HG03432 (cell line): ENCODE measurements around the gene ANK2.
A peak's percentile ranks its signal among the peaks of the same experiment; 100 is the strongest.
"Not testable (repeated sequence)": the region's sequence is repeated elsewhere in the genome, so short reads cannot be mapped to it uniquely, and the experiment has no call there.

Experiments
- ATAC-seq: cut with Tn5 transposase; IDR thresholded peaks from one replicate; pipeline ENCODE4 v1.9.1; 2021; ENCODE audit warnings: mild to moderate bottlenecking, moderate library complexity; ENCODE audit not compliant: unreplicated experiment

The ANK2 gene

GRCh38 chr4:113051361-113051760, 1.9 kb downstream of the ANK2 start:
- ATAC-seq, result no peak

DNA sequence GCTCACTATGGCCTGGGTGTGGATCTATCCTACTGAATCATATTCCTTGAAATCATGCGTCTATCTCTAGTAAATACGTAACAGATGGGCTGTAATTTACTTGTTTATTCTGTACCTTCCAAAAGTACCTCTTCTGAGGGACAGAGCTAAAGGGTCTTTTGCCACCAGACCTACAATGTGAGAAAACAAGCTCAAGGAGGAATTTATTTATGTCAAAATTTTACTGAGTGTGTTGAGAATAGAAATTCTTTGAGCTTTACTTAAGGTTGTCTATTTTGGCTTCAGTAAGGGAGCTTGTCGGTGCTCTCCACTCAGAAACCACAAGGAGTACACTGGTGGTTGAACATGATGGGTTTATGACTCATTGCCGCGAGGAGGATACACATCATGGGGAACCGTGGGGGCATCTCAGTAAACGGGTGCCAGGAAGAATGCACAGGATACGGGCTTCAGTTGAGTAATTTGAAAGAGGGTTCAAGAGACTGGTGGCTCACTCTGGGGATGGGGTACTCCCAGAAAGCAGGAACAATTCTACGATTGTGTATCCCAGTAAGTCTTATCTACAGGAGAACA, 3.0 kb downstream of the ANK2 start:
- ATAC-seq, result peak; percentile 87

DNA sequence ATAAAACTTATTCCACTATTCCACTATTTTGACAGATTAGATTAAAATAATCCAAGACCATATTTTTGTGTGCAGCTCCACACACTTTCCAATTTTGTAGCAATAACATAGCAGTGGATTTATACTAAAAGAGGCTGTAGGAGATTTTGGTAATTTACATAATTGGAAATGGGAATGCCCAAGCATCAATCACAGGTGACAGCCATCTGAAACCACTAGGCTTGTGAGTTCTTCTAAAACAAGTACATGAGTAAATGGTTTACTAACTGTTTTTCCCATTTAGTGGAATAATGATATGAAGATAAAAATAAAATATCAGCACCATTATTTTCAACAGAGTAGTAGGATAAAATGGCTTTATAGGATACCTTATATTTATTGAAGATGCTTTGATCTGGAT, 4.4 kb downstream of the ANK2 start:
- ATAC-seq, result no peak

DNA sequence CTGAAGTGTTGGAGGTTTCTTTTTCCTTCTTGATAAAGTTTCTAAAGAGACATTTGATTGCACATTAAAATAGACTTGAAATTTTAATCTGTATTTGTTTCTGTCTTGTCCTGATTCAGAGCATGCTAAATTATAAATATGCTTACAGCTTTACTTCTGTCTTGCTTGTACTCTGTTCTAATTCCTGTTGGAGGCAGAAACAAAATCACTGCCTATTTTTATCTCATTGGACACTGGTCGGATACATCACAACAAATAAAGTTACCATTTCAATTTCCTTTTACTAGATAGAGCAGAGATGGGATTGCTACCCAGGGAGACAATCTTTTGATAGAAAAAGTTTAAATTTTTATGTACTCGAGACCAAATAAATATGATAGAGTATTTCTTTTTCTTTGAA, 6.9 kb downstream of the ANK2 start:
- ATAC-seq, result no peak

GRCh38 chr4:113057891-113058290, 8.4 kb downstream of the ANK2 start:
- peak; percentile 49 for ATAC-seq

GRCh38 chr4:113059449-113060182, 10.2 kb downstream of the ANK2 start:
- no peak for ATAC-seq

- ATAC-seq, result no peak
Measured at GRCh38 chr4:113060853-113061252, 11.4 kb downstream of the ANK2 start.

DNA sequence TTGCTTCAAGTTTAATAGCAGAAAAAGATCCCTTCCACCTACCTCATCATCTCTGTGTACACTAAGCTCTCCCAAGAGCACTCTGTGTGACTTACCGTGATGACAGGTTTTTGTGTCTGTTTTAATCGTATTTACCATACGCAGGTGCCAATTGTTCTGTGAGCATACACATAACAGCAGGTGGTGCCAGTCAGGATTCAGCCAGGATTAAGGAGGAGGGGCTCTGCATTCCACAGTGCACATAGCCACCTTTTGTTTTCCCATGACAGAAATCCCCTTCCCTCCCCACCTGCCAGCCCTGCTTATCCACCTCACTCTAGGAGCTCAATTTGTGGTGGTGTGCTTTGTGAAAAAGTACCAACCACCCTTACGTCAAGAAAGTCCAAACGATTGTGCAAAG, 14.8 kb downstream of the ANK2 start:
- ATAC-seq, result no peak

GRCh38 chr4:113065629-113066028, 16.2 kb downstream of the ANK2 start:
- no peak for ATAC-seq

DNA sequence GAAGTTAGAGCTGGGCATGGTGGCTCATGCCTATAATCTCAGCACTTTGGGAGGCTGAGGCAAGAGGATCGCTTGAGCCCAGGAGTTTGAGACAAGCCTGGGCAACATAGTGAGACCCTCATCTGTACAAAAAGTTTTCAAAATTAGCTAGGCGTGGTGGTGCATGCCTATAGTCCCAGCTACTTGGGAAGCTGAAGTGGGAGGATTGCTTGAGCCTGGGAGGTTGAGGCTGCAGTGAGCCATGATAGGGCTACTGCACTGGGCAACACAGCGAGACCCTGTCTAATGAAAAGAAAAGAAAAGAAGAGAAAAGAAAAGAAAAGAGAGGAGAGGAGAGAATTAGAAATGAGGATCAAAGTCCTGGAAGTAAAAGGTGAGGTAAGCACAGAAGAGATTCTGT, 19.3 kb downstream of the ANK2 start:
- not testable (repeated sequence) for ATAC-seq

DNA sequence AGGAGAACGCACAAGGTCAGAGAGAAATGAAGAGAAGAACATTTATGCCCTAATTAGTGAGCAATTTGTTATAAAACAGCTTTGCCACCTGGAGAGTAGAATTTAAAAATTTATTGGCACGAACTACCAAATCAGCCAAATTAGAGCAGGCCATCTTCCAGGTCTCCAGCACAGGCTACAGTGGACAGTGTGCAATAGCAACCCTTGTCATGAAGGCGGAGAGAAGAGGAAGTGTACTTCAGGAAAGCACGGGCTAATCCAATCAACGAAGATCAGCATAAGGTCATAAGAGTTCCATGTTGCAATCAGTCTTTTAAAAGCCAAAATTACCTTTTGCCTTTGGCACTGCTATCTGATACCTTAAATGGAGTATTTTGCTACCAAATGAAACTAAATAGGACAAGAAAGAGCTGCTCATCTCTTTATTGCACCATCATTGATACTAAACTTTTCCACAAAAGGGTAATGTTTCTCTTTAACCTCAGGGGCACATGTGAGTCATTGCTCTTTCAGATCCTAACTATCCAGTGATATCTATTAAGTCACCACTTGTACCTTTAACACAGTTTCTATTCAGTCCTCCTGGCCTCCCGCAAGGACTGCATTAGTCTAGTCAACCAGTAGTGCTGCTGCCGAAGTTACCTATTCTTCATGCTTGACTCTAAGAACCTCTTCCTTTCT, 19.9 kb downstream of the ANK2 start:
- ATAC-seq, result no peak

GRCh38 chr4:113070755-113071154, 21.3 kb downstream of the ANK2 start:
- ATAC-seq, result no peak

DNA sequence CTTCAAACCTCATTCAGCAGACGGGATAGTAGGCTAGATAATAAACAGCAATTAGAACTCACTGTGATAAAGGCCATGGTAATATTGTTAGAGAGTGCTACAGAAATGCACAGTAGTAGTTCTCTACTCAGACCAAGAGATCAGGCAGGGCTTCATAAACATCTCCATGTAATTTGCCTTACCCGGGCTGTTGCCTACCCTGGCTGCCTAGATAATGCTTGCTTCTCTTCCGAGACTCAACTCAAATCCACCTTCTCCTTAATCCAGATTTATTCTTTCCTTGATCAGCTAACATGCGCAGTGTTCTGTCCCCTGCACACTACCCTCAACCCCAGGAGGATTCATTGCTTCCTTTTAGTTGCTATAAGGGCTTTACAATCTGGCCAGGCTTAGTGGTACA, 21.8 kb downstream of the ANK2 start:
- ATAC-seq, result no peak

DNA sequence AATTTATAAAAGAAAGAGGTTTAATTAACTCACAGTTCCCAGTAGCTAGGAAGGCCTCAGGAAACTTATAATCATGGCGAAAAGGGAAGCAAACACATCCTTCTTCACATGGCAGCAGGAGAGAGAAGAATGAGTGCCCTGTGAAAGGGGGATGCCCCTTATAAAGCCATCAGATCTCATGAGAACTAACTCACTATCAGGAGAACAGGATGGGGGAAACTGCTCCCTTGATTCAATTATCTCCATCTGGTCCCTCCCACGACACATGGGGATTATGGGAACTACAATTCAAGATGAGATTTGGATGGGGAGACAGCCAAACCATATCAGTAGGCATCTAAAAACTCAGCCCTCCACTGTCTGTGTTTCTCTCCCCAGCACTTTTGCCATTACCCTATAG, 22.4 kb downstream of the ANK2 start:
- ATAC-seq, result no peak

GRCh38 chr4:113073451-113074005, 24.1 kb downstream of the ANK2 start:
- no peak for ATAC-seq

DNA sequence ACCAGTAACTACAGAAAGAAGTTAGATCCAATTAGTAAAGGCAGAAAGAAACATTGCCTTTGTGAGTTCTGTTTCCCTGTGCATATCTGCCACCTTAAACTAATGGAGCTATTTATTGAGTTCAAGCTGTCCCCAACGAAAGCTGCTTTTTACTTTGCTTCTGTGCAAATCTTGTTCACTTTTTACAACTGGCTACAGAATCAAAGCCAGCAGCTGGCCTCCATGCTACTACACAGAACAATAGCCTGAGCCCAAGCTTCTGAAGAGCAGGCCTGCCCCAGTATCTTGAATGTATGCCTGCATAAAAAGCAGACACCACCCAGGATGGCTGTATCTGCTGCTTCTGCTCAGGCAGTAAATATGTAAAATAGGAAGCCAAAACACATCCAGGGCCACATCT, 28.1 kb downstream of the ANK2 start:
- ATAC-seq, result no peak

GRCh38 chr4:113078066-113078465, 28.6 kb downstream of the ANK2 start:
- ATAC-seq, result no peak

DNA sequence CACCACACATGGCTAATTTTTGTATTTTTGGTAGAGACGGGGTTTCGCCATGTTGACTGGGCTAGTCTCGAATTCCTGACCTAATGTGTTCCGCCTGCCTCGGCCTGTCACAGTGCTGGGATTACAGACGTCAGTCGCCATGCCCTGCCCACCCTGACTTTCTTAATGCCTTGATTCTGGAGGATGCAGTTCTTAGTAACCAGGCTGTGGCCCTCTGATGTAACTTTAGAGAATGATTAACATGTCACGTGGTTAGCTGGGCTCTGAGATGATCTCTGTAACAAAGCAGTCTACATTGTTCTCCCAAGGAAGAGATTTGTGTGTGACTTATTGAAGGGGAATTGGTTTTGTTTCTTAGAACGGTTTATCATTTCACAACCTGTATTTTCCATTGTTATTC, 30.6 kb downstream of the ANK2 start:
- peak; percentile 72 for ATAC-seq

DNA sequence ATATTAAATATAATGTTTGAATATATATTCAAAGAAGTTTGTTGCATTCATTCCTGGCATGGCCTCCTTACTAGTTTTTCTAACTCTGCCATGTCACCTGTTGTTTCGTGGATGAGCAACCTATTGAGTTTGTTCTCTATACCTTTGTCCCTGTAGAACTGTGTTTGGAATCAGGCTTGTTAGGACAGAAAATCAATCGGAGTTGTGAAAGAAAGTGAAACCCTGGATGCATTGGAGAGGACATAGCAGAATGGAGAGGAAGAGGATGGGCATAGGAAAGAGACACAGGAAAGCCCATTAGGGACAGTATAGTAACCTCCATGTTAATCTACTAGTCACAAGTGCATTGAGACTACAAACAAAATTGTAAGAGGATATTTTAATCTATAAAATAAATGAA, 31.2 kb downstream of the ANK2 start:
- no peak for ATAC-seq

DNA sequence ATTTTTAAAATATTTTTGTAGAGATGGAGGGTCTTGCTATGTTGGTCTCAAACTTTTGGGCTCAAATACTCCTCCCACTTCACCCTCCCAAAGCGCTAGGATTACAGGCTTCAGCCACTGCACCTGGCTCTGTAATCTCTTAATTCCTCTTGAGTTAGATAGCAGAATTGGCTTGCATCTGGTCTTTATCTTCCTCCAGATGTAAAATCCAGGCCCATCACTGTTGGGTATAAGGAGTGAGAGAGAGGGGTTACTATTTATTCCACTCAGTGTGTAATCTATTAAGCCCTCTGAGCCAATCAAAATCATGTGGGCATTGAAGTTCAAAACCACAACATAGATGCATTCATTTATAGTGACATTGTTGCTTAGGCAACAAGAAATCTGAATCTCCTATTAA, 33.9 kb downstream of the ANK2 start:
- no peak for ATAC-seq

- no peak for ATAC-seq
Measured at GRCh38 chr4:113086172-113086695, 36.8 kb downstream of the ANK2 start.

DNA sequence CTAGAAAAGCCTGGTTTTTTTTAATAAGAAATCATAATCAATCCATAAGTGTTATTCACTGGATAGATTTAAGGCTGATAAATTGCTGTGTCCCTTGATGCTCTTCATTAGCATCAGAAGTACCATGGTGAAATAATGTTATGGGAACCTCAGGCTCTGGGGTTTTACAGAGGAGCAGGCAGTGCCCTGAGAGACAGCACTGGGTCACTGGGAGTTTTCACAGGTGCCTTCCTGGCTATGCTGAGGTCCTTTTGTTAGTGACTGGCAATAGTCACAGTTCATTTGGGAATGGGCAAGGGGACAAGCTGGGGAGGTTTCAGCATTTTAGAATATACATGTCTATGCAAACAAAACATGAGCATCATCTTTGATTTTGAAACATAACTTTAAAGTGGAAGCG, 38.6 kb downstream of the ANK2 start:
- no peak for ATAC-seq
